Activated T-helper 17 cell treated with anti-CD3 and anti-CD28 coated beads, Interleukin-2, amount 50 U/mL, for 72 hours (primary cell): ENCODE data around the gene TEX50. TPM values are rescaled to one million over a fixed set of nuclear protein-coding genes. Genes with fewer than 3 reads are reported as not detected.
"Not testable (repeated sequence)": the region's sequence is repeated elsewhere in the genome, so short reads cannot be mapped to it uniquely, and the experiment has no call there.

ENCODE experiments used
- ATAC-seq: fragments of 150-1000 bp; cut with Tn5 transposase; replicated peaks from 2 replicates; pipeline ENCODE4 v1.10.0; 2021; ENCODE audit warnings: mild to moderate bottlenecking, moderate library complexity
- H3K27ac Mint-ChIP-seq: one replicate; pipeline ENCODE4 v1.8.0; 2022; ENCODE audit warnings: mixed read lengths
- H3K27me3 Mint-ChIP-seq: one replicate; pipeline ENCODE4 v1.8.0; 2022; ENCODE audit warnings: mixed read lengths
- H3K36me3 Mint-ChIP-seq: one replicate; pipeline ENCODE4 v1.8.0; 2022; ENCODE audit warnings: low read depth, mild to moderate bottlenecking, mixed read lengths
- H3K4me1 Mint-ChIP-seq: one replicate; pipeline ENCODE4 v1.8.0; 2022; ENCODE audit warnings: mixed read lengths
- H3K4me3 Mint-ChIP-seq: one replicate; pipeline ENCODE4 v1.8.0; 2022; ENCODE audit warnings: mild to moderate bottlenecking, mixed read lengths
- H3K9me3 Mint-ChIP-seq: one replicate; pipeline ENCODE4 v1.8.0; 2022; ENCODE audit warnings: mixed read lengths
- total RNA-seq, 2 donors: library from RNA; stranded (reverse); gene quantifications; one replicate each; pipeline ENCODE4 v1.2.3, GENCODE V29; 2022

Gene TEX50
- not detected for total RNA-seq

GRCh38 chr1:173635116-173635515 is at the start of gene TEX50:
Gene TEX50 (plus strand): TSS chr1:173635338. CDS start chr1:173635522, 184 bp downstream.
- no peaks in the 10 kb centered on the region for H3K4me1 Mint-ChIP-seq
- peaks cover 11% of the 10 kb centered on the region for H3K9me3 Mint-ChIP-seq
- H3K36me3 Mint-ChIP-seq, result no peaks in the 10 kb centered on the region
- no peak within 1 kb of the TSS for H3K27ac Mint-ChIP-seq
- no peaks in the 10 kb centered on the region for H3K27me3 Mint-ChIP-seq
- H3K4me3 Mint-ChIP-seq, result no peak within 1 kb of the TSS
- ATAC-seq, result no peak

- no peaks in the 10 kb centered on the region for H3K9me3 Mint-ChIP-seq
- ATAC-seq, result no peak
- H3K27me3 Mint-ChIP-seq, result peaks cover 11% of the 10 kb centered on the region
- no peak overlapping the region for H3K27ac Mint-ChIP-seq
- H3K4me1 Mint-ChIP-seq, result no peaks in the 10 kb centered on the region
- no peaks in the 10 kb centered on the region for H3K36me3 Mint-ChIP-seq
- H3K4me3 Mint-ChIP-seq, result no peak overlapping the region
These were observed 44.6 kb upstream of the TEX50 start for GRCh38 chr1:173590557-173590956.

GRCh38 chr1:173591138-173591537 is 44.0 kb upstream of the TEX50 start:
- not testable (repeated sequence) for ATAC-seq, H3K4me1 Mint-ChIP-seq, H3K27ac Mint-ChIP-seq, H3K9me3 Mint-ChIP-seq, H3K36me3 Mint-ChIP-seq, H3K4me3 Mint-ChIP-seq
- peaks cover 11% of the 10 kb centered on the region for H3K27me3 Mint-ChIP-seq

- ATAC-seq, result no peak
- Mint-ChIP-seq H3K27me3 (peaks cover 15% of the 10 kb centered on the region), H3K36me3 (no peaks in the 10 kb centered on the region), H3K27ac (no peak overlapping the region), H3K4me1 (no peaks in the 10 kb centered on the region), H3K4me3 (no peak overlapping the region), H3K9me3 (no peaks in the 10 kb centered on the region)
These were observed 38.9 kb upstream of the TEX50 start for GRCh38 chr1:173596097-173596825.

GRCh38 chr1:173601588-173601987 is 33.5 kb upstream of the TEX50 start:
- H3K36me3 Mint-ChIP-seq, result no peaks in the 10 kb centered on the region
- H3K9me3 Mint-ChIP-seq, result no peaks in the 10 kb centered on the region
- peaks cover 8% of the 10 kb centered on the region for H3K27me3 Mint-ChIP-seq
- H3K27ac Mint-ChIP-seq, result no peak overlapping the region
- ATAC-seq, result no peak
- H3K4me1 Mint-ChIP-seq, result no peaks in the 10 kb centered on the region
- H3K4me3 Mint-ChIP-seq, result no peak overlapping the region

GRCh38 chr1:173603056-173603591 is 32.0 kb upstream of the TEX50 start, which contains the start of gene SLC9C2:
Gene SLC9C2 (minus strand): TSS chr1:173603072. CDS start chr1:173601776, 1,296 bp downstream.
- Mint-ChIP-seq H3K4me3 (no peak within 1 kb of the TSS), H3K9me3 (no peaks in the 10 kb centered on the region), H3K27me3 (peaks cover 11% of the 10 kb centered on the region), H3K36me3 (no peaks in the 10 kb centered on the region), H3K27ac (no peak within 1 kb of the TSS), H3K4me1 (no peaks in the 10 kb centered on the region)
- ATAC-seq, result no peak

- Mint-ChIP-seq H3K27ac (no peak overlapping the region), H3K4me1 (no peaks in the 10 kb centered on the region), H3K27me3 (peaks cover 8% of the 10 kb centered on the region), H3K9me3 (no peaks in the 10 kb centered on the region), H3K36me3 (no peaks in the 10 kb centered on the region), H3K4me3 (no peak overlapping the region)
- ATAC-seq, result no peak
These were observed 26.5 kb upstream of the TEX50 start for GRCh38 chr1:173608503-173609216.

GRCh38 chr1:173613086-173613485 is 22.1 kb upstream of the TEX50 start:
- not testable (repeated sequence) for H3K36me3 Mint-ChIP-seq, ATAC-seq, H3K27me3 Mint-ChIP-seq, H3K27ac Mint-ChIP-seq, H3K9me3 Mint-ChIP-seq, H3K4me1 Mint-ChIP-seq, H3K4me3 Mint-ChIP-seq

GRCh38 chr1:173616859-173617258 is 18.3 kb upstream of the TEX50 start:
- H3K4me1 Mint-ChIP-seq, result no peaks in the 10 kb centered on the region
- no peak overlapping the region for H3K27ac Mint-ChIP-seq
- H3K36me3 Mint-ChIP-seq, result no peaks in the 10 kb centered on the region
- ATAC-seq, result no peak
- H3K9me3 Mint-ChIP-seq, result peaks cover 18% of the 10 kb centered on the region
- no peak overlapping the region for H3K4me3 Mint-ChIP-seq
- H3K27me3 Mint-ChIP-seq, result peaks cover 21% of the 10 kb centered on the region

- H3K4me1 Mint-ChIP-seq, result no peaks in the 10 kb centered on the region
- H3K9me3 Mint-ChIP-seq, result no peaks in the 10 kb centered on the region
- no peak overlapping the region for H3K27ac Mint-ChIP-seq
- H3K36me3 Mint-ChIP-seq, result no peaks in the 10 kb centered on the region
- ATAC-seq, result no peak
- peaks cover 3% of the 10 kb centered on the region for H3K27me3 Mint-ChIP-seq
- no peak overlapping the region for H3K4me3 Mint-ChIP-seq
These were observed 7.9 kb upstream of the TEX50 start for GRCh38 chr1:173627269-173627668.

- H3K27ac Mint-ChIP-seq, result no peak overlapping the region
- no peak for ATAC-seq
- H3K4me1 Mint-ChIP-seq, result no peaks in the 10 kb centered on the region
- H3K9me3 Mint-ChIP-seq, result no peaks in the 10 kb centered on the region
- peaks cover 3% of the 10 kb centered on the region for H3K27me3 Mint-ChIP-seq
- no peaks in the 10 kb centered on the region for H3K36me3 Mint-ChIP-seq
- H3K4me3 Mint-ChIP-seq, result no peak overlapping the region
These were observed 6.2 kb upstream of the TEX50 start for GRCh38 chr1:173628888-173629287.

GRCh38 chr1:173637236-173638042 is 2.3 kb downstream of the TEX50 start:
- H3K36me3 Mint-ChIP-seq, H3K4me3 Mint-ChIP-seq, H3K4me1 Mint-ChIP-seq, H3K27me3 Mint-ChIP-seq, ATAC-seq, H3K27ac Mint-ChIP-seq: not testable (repeated sequence)
- peaks cover 11% of the 10 kb centered on the region for H3K9me3 Mint-ChIP-seq

GRCh38 chr1:173638043-173639021 is 3.2 kb downstream of the TEX50 start:
- no peak overlapping the region for H3K27ac Mint-ChIP-seq
- no peak for ATAC-seq
- peaks cover 11% of the 10 kb centered on the region for H3K9me3 Mint-ChIP-seq
- no peak overlapping the region for H3K4me3 Mint-ChIP-seq
- no peaks in the 10 kb centered on the region for H3K27me3 Mint-ChIP-seq
- H3K36me3 Mint-ChIP-seq, result no peaks in the 10 kb centered on the region
- H3K4me1 Mint-ChIP-seq, result no peaks in the 10 kb centered on the region
